Sigmoid colon (tissue), 4 donors: ENCODE data around the gene EVA1A.

Source experiments
- EP300 ChIP-seq, 4 donors: sonication (generic); formaldehyde crosslinking; IDR thresholded peaks; one replicate each; pipeline ENCODE4 v1.6.1; 2017; ENCODE audit warnings: antibody characterized with exemption in 4 of 4
- POLR2A ChIP-seq, 2 donors: fragments of 450-650 bp; IDR thresholded peaks; one replicate each; pipeline ENCODE4 v1.6.1; 2016; ENCODE audit warnings: antibody characterized with exemption in 2 of 2, mild to moderate bottlenecking in 2 of 2, moderate library complexity in 2 of 2
- TF ChIP-seq, protein P1 (sequence below), 4 experiments: fragments of 450-650 bp in 3 of 4; fragments of 200-600 bp in 1 of 4; IDR thresholded peaks; one replicate each; pipeline ENCODE4 v1.5.1; 2016 to 2019; ENCODE audit warnings: antibody characterized with exemption in 4 of 4, mild to moderate bottlenecking in 3 of 4, moderate library complexity in 2 of 4

DNA sequence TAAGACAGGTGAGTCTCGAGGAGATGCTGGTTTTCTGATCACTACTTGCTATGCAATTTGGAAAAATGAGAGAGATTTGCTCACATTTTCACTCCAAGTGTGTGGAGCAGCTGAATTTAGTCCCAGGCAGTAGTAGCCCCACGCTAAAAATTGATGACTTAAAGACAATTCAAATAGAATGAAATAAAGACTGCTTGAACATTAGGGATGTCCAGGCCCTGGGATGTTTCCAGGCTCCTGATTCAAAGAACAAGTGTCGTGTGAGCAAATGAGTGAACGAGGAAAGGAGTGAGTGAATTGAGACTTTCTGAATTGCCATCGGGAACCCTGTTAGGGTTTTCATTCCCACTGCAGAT, 48.6 kb upstream of the EVA1A start:
- TF ChIP-seq, protein P1, sequence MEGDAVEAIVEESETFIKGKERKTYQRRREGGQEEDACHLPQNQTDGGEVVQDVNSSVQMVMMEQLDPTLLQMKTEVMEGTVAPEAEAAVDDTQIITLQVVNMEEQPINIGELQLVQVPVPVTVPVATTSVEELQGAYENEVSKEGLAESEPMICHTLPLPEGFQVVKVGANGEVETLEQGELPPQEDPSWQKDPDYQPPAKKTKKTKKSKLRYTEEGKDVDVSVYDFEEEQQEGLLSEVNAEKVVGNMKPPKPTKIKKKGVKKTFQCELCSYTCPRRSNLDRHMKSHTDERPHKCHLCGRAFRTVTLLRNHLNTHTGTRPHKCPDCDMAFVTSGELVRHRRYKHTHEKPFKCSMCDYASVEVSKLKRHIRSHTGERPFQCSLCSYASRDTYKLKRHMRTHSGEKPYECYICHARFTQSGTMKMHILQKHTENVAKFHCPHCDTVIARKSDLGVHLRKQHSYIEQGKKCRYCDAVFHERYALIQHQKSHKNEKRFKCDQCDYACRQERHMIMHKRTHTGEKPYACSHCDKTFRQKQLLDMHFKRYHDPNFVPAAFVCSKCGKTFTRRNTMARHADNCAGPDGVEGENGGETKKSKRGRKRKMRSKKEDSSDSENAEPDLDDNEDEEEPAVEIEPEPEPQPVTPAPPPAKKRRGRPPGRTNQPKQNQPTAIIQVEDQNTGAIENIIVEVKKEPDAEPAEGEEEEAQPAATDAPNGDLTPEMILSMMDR (IDR thresholded peaks at IDR 0.05), result no peak
- no peak for TF ChIP-seq POLR2A (IDR thresholded peaks at IDR 0.05)
- TF ChIP-seq EP300 (IDR thresholded peaks at IDR 0.05), result no peak
